ENCODE measurements around the gene VGF.

VGF gene

DNA sequence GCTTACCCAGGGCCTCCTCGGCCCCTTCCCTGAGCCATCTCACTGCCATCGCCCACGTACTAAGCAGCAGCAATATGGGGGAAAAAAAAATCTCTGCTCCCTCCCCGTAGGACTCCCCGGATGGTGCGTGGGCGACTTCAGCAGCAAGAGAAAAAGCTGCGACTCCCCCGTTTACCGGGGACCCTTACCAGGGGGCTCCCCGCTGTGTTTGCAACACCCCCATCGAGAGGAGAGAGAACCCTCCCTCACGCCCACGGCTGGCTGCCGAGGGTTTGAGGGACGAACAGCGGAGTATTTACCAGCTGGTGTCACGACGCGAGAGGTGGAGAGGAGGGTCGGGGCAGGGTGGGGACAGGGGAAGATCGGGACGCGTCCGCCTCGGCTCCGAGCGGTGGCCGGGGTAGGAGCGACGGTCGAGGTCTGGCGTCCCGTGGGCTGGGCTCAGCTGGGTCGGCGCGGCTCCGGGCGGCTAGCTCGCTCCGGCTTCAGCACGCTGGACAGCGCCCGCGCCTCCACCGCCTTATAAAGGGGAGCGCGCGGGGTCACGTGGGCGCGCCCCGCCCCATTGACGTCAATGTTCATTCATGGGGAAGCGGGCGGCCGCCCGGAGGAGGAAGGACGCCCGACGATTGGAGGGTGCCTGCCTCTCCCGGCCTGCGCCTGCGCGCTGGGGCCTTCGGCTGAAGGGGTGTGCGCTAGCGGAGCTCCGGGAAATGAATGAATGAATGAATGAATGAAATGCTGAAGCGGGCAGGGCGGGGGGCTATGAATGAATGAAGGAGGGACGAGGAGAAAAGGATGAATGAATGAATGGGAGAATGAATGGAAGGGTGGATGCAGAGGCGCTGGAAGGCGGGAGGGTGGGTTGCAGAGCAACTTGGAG is at the start of gene VGF:
Gene VGF, minus strand, starts transcription at position 495 of the 883 bp plus-strand sequence. CDS start 726 bp downstream, outside the sequence.
- TF ChIP-seq, protein P1, sequence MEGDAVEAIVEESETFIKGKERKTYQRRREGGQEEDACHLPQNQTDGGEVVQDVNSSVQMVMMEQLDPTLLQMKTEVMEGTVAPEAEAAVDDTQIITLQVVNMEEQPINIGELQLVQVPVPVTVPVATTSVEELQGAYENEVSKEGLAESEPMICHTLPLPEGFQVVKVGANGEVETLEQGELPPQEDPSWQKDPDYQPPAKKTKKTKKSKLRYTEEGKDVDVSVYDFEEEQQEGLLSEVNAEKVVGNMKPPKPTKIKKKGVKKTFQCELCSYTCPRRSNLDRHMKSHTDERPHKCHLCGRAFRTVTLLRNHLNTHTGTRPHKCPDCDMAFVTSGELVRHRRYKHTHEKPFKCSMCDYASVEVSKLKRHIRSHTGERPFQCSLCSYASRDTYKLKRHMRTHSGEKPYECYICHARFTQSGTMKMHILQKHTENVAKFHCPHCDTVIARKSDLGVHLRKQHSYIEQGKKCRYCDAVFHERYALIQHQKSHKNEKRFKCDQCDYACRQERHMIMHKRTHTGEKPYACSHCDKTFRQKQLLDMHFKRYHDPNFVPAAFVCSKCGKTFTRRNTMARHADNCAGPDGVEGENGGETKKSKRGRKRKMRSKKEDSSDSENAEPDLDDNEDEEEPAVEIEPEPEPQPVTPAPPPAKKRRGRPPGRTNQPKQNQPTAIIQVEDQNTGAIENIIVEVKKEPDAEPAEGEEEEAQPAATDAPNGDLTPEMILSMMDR (IDR thresholded peaks at IDR 0.05; ENCODE audit: insufficient read depth, missing control alignments), result no peak
- DNase-seq (ENCODE audit: insufficient read length, low spot score) (peak; percentile 79), FAIRE-seq (no peak)

DNA sequence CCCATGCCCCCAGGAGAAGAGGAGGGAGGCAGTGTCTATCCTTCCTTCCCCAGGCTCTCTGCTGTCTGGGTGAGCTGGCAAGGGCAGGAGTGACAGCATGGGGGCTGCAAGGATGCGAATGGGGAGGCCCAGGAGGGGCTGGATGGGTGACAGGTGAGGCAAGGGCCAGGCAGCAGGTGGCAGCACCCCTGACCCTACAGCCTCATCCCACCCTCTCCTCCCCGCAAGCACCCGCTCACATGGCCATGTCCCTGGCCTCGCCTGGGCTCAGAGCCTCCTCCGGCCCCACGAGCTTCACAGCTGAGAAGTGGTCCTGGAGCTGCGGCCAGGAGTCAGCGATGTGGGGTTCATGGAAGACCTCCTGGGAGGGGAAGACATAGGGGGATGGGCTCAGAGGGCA is 46.6 kb upstream of the VGF start:
- FAIRE-seq (no peak), DNase-seq (ENCODE audit: insufficient read length, low spot score) (no peak)
- TF ChIP-seq, protein P1 (IDR thresholded peaks at IDR 0.05; ENCODE audit: insufficient read depth, missing control alignments), result no peak

DNA sequence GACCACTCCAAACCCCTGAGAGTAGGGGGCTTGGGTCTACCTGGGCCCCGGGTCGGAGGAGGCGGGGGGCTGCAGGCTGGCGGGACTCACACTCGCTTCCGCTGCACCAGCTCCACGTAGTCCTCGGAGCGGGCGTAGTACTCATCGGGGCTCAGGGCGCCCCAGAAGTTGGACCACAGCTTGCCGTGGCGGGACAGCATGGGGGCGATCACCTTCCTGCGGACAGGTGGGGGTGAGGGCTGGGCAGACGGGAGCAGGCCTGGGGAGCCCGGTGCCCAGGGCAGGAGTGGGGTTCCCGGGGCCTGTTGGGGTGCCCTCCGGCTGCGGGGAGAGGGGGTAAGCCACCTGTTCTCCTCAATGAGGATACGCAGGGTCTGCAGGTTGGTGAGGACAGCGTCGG is 46.1 kb upstream of the VGF start:
- no peak for DNase-seq (ENCODE audit: insufficient read length, low spot score)
- FAIRE-seq, result no peak
- TF ChIP-seq, protein P1 (IDR thresholded peaks at IDR 0.05; ENCODE audit: insufficient read depth, missing control alignments), result no peak

DNA sequence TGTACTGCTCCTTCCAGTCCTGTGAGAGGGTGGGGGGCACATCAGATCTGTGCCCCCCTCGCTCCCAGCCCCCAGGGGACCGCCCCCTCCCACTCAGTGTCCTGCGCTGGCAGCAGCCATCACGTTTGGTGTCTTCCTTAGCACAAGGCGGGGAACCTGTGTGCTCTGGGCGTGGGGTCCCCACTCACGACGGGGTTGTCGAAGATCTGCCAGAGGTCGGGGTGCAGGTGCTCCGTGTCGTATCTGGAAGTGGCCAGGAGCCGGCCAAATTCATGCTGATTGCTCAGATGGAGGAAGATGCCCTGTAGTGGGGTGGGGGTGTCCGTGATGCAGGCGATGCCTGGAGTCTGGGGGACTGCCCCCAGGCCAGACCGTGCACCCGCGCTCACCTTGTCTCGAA is 44.8 kb upstream of the VGF start:
- FAIRE-seq (no peak), DNase-seq (ENCODE audit: insufficient read length, low spot score) (no peak)
- TF ChIP-seq, protein P1 (IDR thresholded peaks at IDR 0.05; ENCODE audit: insufficient read depth, missing control alignments), result no peak

DNA sequence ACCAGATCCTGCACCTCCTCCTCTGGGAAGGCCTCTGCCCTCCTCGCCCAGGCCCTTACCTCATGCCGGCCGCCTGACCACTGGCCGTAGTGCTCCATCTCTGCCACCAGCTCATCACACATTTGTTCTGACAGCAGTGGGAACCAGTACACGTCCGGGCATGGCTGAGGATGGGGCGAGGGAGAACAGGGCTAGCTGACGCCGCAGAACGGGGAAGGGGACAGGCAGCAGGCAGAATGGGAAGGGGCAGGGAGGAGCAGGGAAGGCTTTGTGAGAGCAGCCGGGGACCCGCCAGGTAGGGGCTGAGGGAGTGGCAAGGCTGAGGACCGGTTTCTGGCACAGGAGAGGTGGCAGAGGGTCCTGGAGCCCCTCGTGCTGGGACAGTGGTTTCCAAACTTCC is 43.4 kb upstream of the VGF start:
- DNase-seq (ENCODE audit: insufficient read length, low spot score) (no peak), FAIRE-seq (no peak)
- TF ChIP-seq, protein P1 (IDR thresholded peaks at IDR 0.05; ENCODE audit: insufficient read depth, missing control alignments), result no peak

DNA sequence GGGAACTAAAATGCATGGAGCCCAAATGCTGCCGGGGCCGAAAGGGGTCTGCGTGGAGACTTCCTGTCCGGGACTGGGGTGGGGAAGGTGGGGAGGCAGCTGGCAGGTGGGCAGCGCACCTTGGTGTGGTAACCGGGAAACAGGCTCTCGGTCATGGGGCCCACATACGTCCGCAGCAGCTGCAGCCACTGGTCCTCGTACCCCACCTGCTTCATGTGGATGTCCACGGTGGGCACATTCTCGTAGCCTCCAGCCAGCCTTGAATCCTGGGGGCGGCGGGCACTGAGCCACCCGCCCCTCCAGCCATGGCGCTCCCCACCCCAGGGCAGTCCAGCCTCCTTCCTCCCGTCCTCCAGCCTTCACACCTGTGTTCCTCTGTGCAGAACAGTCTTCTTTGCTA is 42.1 kb upstream of the VGF start:
- FAIRE-seq (no peak), DNase-seq (ENCODE audit: insufficient read length, low spot score) (no peak)
- TF ChIP-seq, protein P1 (IDR thresholded peaks at IDR 0.05; ENCODE audit: insufficient read depth, missing control alignments), result no peak

DNA sequence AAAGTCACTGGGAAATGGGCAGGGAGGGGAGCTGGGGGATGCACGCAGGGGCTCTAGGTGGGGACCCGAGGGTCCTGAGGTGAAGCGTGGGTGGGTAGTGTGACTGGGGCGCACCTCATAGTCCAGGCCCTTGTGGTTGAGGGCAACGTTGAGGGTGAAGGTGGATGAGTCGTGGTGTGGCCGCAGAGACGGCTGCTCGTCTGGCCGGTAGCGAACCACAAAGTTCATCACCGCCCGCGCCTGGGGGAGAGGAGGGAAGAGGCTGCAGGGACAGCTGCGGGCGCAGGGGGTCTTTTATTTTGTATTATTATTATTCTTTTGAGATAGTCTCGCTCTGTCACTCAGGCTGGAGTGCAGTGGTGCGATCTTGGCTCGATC is 41.3 kb upstream of the VGF start:
- DNase-seq (ENCODE audit: insufficient read length, low spot score) (no peak), FAIRE-seq (no peak)
- TF ChIP-seq, protein P1 (IDR thresholded peaks at IDR 0.05; ENCODE audit: insufficient read depth, missing control alignments), result no peak
